NCI-H2107 (cell line): ENCODE data around the gene UCP1.
A peak's percentile ranks its signal among the peaks of the same experiment; 100 is the strongest.
"Not testable (repeated sequence)": the region's sequence is repeated elsewhere in the genome, so short reads cannot be mapped to it uniquely, and the experiment has no call there.

Experiments
- DNase-seq: peaks from one replicate; lab custom pipeline; 2025; lab: John Stamatoyannopoulos, UW

The UCP1 gene

DNA sequence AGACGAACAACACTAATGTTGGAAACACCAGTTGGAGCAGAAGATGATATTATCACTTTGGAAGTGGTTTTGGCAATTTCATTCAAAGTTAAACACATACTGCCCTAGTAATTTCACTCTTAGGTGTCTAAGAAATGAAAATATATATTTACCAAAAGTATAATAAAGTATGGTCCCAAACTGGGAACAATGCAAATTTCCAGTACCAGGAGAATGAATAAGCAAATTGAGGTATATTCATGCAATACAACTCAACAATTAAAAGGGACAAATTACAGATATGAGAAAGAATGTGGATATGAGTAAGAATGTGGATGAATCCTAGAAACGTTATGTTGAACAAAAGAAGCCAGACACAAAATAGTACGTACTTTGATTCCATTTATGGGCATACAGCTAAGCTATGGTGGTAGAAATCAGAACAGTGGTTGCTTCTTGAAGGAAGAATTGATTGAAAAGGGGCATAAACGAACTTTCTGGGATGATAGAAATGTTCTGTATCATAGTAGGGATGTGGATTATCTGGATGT, 34.7 kb downstream of the UCP1 start:
- no peak for DNase-seq

GRCh38 chr4:140529434-140529833, 39.3 kb downstream of the UCP1 start:
- DNase-seq, result no peak

DNA sequence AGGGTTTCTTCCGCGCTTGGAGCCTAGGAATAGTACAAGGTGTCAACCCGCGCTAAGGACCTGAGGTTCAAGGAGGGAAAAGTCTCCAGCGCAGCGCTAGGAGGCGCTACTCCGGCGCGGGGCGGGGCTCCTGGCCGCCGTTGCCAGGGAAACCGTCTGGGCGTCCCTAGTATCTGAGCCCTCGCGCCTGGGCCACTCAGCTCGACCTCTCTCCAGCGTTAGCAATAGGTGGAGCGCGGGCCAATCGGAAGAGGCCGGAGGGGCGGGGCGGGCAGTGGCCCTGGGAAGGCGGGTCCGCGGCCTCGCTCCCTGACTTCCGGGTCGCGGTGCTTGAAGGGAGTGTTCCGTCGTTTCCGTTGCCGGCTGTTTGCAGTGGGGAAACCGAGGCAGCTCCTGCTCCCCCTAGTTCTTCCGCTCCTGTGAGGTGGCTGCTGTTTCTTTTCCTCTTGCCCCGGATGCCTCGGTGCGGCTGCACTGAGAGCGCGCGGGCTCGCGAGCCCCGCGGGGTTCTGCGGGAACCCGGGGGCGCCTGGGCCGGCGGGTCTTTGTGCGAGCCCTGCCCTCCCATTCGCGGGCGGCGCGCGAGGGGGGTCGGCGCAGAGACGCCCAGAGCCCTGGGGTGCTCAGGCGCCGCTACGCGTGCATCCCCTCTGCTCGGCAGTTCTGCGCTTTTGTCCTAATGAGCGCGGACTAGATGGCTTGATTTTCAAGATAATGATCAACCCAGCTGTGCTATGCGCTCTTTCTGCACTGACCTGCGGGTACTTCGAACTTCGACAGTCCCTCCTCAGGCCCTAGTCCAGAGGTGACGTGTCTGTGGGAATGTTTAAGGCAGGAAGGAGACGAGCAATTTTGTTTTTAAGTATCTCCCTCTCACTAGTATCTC, 44.7 kb downstream of the UCP1 start, which contains the start of gene ELMOD2:
TSS of gene ELMOD2 (plus strand) at position 312 of the 886 bp plus-strand sequence. CDS start 1,261 bp downstream, outside the sequence.
- peak; percentile 90 for DNase-seq

DNA sequence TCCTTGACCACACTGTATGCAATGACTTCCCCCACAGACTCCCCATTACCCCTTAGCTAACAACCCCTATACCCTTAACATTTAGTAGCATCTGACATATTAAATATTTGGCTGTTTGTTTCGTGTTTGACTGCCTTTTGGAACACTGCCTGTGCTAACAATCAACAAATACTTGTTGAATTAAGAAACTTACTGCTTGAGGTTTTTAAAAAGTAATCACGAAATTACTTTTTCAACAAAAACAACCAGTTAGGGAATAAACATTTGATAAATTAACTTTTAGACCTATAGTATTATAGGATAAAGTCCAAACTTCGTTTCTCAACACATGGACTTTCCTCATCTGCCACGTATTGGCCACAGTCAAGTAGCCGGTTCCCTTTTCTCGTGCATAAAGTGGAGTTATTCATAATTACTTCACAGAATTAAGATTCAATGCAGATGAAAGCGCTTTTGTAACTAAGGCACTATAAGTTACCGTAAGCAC, 45.3 kb downstream of the UCP1 start:
- DNase-seq, result no peak

DNA sequence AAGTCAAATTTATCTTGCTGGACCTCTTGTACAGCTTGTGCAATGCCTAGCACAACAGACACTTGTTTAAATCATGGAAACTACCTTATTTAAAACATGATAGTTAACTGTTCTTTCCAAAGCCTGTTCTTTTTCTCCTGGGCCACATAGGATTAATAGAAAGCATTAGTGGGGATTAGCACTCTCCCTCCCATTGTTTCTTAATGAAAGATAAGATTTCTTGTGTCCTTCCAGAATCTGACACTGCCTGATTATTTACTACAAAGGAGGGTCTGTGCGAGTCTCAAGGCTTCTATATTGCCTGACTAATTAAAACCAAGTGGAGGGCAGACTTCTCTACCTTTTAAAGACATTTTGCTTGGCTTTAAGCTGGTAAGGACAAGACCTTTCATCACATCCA, 53.3 kb downstream of the UCP1 start:
- DNase-seq, result no peak

- DNase-seq, result not testable (repeated sequence)
These were observed 55.0 kb downstream of the UCP1 start for GRCh38 chr4:140513765-140514164.
